Ascending aorta (tissue), 2 donors: ENCODE data around the gene AHCYL2. TPM values are rescaled to one million over a fixed set of nuclear protein-coding genes. Genes with fewer than 3 reads are reported as not detected.
"Not testable (repeated sequence)": the region's sequence is repeated elsewhere in the genome, so short reads cannot be mapped to it uniquely, and the experiment has no call there.

ENCODE experiments used
- DNase-seq, 2 donors: peaks; one replicate each; pipeline ENCODE4 v3.0.0-alpha.2; 2019; ENCODE audit warnings: low spot score in 2 of 2
- H3K27ac ChIP-seq, 2 donors: fragments of 200-600 bp; sonication (generic); one replicate each; pipeline ENCODE4 v1.5.1; 2016 to 2017; ENCODE audit warnings: mild to moderate bottlenecking in 1 of 2
- H3K27me3 ChIP-seq: fragments of 200-600 bp; sonication (generic); one replicate; pipeline ENCODE4 v1.5.1; 2017
- H3K36me3 ChIP-seq, 2 donors: fragments of 200-600 bp; sonication (generic); one replicate each; pipeline ENCODE4 v1.5.1; 2016
- H3K4me1 ChIP-seq, 2 donors: fragments of 200-600 bp; sonication (generic); one replicate each; pipeline ENCODE4 v1.5.1; 2016 to 2017; ENCODE audit warnings: mild to moderate bottlenecking in 1 of 2
- H3K4me3 ChIP-seq, 2 donors: fragments of 200-600 bp; sonication (generic); one replicate each; pipeline ENCODE4 v1.5.1; 2016 to 2017; ENCODE audit warnings: mild to moderate bottlenecking in 1 of 2
- H3K9me3 ChIP-seq, 2 donors: fragments of 200-600 bp; sonication (generic); one replicate each; pipeline ENCODE4 v1.5.1; 2016
- intact Hi-C: fragments of 100-400 bp; cut with DNase I; formaldehyde crosslinking; loops from one replicate; pipeline ENCODE4 v1.15.1; 2023
- total RNA-seq: library from RNA; depleted of rRNA; stranded (reverse); fragments of >200 nt; gene quantifications from one replicate; pipeline ENCODE4 v1.1.0, GENCODE V29; 2016
- TF ChIP-seq, protein P1 (sequence below), 3 experiments: fragments of 200-600 bp in 2 of 3; fragments of 450-650 bp in 1 of 3; sonication (generic) in 2 of 3; IDR thresholded peaks; one replicate each; pipeline ENCODE4 v1.5.1; 2016 to 2019; ENCODE audit warnings: antibody characterized with exemption in 3 of 3, mild to moderate bottlenecking in 1 of 3, moderate library complexity in 1 of 3

Gene AHCYL2
- total RNA-seq, 1 donor from 2014 or later, result 62.9 TPM

DNA sequence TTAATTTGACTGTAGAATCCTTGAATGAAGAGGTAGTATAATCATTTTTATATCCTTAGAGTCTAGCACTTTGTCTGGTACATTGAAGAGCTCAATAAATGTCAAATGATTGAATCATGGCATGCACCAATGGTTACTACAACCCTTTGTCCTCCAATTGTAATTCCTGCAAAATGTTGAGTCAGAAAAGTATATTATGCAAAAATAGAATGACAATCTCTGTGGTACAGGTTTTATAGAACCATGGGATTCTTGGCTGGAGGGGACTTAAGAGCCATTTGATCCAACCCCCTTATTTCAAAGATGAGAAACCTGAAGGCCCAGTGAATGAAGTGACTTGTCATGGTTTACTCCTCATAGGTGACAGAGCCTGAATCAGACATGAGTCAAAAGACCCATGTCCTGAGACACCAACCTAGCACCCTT, 246.6 kb downstream of the AHCYL2 start:
- Histone ChIP-seq H3K27me3 (no peaks in the 10 kb centered on the region), H3K4me3 (no peak overlapping the region), H3K9me3 (no peaks in the 10 kb centered on the region), H3K36me3 (no peaks in the 10 kb centered on the region), H3K27ac (no peak overlapping the region), H3K4me1 (no peaks in the 10 kb centered on the region)
- intact Hi-C loops, result no loop called here
- DNase-seq, result no peak
- TF ChIP-seq, protein P1, sequence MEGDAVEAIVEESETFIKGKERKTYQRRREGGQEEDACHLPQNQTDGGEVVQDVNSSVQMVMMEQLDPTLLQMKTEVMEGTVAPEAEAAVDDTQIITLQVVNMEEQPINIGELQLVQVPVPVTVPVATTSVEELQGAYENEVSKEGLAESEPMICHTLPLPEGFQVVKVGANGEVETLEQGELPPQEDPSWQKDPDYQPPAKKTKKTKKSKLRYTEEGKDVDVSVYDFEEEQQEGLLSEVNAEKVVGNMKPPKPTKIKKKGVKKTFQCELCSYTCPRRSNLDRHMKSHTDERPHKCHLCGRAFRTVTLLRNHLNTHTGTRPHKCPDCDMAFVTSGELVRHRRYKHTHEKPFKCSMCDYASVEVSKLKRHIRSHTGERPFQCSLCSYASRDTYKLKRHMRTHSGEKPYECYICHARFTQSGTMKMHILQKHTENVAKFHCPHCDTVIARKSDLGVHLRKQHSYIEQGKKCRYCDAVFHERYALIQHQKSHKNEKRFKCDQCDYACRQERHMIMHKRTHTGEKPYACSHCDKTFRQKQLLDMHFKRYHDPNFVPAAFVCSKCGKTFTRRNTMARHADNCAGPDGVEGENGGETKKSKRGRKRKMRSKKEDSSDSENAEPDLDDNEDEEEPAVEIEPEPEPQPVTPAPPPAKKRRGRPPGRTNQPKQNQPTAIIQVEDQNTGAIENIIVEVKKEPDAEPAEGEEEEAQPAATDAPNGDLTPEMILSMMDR (IDR thresholded peaks at IDR 0.05), result no peak

DNA sequence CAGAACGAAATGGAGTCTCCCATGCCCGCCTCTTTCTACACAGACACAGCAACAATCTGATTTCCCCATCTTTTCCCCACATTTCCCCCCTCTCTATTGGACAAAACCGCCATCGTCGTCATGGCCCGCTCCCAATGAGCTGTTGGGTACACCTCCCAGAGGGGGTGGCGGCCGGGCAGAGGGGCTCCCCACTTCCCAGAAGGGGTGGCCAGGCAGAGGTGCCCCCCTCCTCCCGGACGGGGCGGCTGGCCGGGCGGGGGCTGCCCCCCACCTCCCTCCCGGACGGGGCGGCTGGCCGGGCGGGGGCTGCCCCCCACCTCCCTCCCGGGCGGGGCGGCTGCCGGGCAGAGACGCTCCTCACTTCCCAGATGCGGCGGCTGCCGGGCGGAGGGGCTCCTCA, 251.1 kb downstream of the AHCYL2 start:
- H3K4me1 ChIP-seq, H3K4me3 ChIP-seq, H3K27me3 ChIP-seq, H3K36me3 ChIP-seq, intact Hi-C loops, DNase-seq, H3K9me3 ChIP-seq, H3K27ac ChIP-seq: not testable (repeated sequence)

DNA sequence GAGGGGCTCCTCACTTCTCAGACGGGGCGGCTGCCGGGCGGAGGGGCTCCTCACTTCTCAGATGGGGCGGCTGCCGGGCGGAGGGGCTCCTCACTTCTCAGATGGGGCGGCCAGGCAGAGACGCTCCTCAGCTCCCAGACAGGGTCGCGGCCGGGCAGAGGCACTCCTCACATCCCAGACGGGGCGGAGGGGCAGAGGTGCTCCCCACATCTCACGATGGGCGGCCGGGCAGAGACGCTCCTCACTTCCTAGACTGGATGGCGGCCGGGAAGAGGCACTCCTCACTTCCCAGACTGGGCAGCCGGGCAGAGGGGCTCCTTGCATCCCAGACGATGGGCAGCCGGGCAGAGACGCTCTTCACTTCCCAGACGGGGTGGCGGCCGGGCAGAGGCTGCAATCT, 251.6 kb downstream of the AHCYL2 start:
- H3K27ac ChIP-seq, H3K4me3 ChIP-seq, intact Hi-C loops, DNase-seq, H3K36me3 ChIP-seq, H3K4me1 ChIP-seq, H3K27me3 ChIP-seq, H3K9me3 ChIP-seq: not testable (repeated sequence)

Other genes starting within 250 kb of the AHCYL2 start
- 59.4 TPM for gene TNPO3, start 169.9 kb upstream of the AHCYL2 start, total RNA-seq
- 8.1 TPM for gene TSPAN33, start 80.3 kb upstream of the AHCYL2 start, total RNA-seq
- 12.9 TPM for gene SMO, start 36.4 kb upstream of the AHCYL2 start, total RNA-seq
- 2.3 TPM for gene STRIP2, start 209.4 kb downstream of the AHCYL2 start, total RNA-seq